ENCODE data around the gene SNX6.
"Not testable (repeated sequence)": the region's sequence is repeated elsewhere in the genome, so short reads cannot be mapped to it uniquely, and the experiment has no call there.

GRCh38 chr14:34540181-34541059, 89.5 kb downstream of the SNX6 start:
- not testable (repeated sequence) for TF ChIP-seq POLR2A (IDR thresholded peaks at IDR 0.05; ENCODE audit: low read depth); CTCF (IDR thresholded peaks at IDR 0.05); POLR2AphosphoS5 (IDR thresholded peaks at IDR 0.05); EP300 (IDR thresholded peaks at IDR 0.05)
